ENCODE data around the gene ARHGAP15.

- TF ChIP-seq, protein P1, sequence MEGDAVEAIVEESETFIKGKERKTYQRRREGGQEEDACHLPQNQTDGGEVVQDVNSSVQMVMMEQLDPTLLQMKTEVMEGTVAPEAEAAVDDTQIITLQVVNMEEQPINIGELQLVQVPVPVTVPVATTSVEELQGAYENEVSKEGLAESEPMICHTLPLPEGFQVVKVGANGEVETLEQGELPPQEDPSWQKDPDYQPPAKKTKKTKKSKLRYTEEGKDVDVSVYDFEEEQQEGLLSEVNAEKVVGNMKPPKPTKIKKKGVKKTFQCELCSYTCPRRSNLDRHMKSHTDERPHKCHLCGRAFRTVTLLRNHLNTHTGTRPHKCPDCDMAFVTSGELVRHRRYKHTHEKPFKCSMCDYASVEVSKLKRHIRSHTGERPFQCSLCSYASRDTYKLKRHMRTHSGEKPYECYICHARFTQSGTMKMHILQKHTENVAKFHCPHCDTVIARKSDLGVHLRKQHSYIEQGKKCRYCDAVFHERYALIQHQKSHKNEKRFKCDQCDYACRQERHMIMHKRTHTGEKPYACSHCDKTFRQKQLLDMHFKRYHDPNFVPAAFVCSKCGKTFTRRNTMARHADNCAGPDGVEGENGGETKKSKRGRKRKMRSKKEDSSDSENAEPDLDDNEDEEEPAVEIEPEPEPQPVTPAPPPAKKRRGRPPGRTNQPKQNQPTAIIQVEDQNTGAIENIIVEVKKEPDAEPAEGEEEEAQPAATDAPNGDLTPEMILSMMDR (conservative IDR thresholded peaks at IDR 0.05; ENCODE audit: low read depth in 2 of 2): no peak
- TF ChIP-seq POLR2AphosphoS5 (IDR thresholded peaks at IDR 0.05; ENCODE audit: low read depth) (no peak), JUNB (IDR thresholded peaks at IDR 0.05; ENCODE audit: unreplicated experiment) (no peak), ETS1 (IDR thresholded peaks at IDR 0.05) (no peak), EZH2 (IDR thresholded peaks at IDR 0.05; ENCODE audit: low read depth, unreplicated experiment) (no peak), EZH2phosphoT487 (IDR thresholded peaks at IDR 0.05; ENCODE audit: unreplicated experiment) (no peak), STAT1 (IDR thresholded peaks at IDR 0.05; ENCODE audit: unreplicated experiment) (no peak), ZNF462 (CRISPR knock-in tag; IDR thresholded peaks at IDR 0.05) (no peak), REST (IDR thresholded peaks at IDR 0.05; ENCODE audit: unreplicated experiment) (no peak), CREB1 (CRISPR knock-in tag; IDR thresholded peaks at IDR 0.05; ENCODE audit: low read depth) (no peak)
Observed at GRCh38 chr2:143640826-143641225, 511.6 kb downstream of the ARHGAP15 start.

Data from GM23338 (cell line).